ENCODE data around the gene SRC. TPM values are rescaled to one million over a fixed set of nuclear protein-coding genes. Genes with fewer than 3 reads are reported as not detected.

The SRC gene
- total RNA-seq, 4 donors from 2014 or later = 18.8 to 39.5 (median 26.0) TPM

- Histone ChIP-seq H3K27ac (no peak overlapping the region), H3K27me3 (peaks cover 9% of the 10 kb centered on the region), H3K4me1 (no peaks in the 10 kb centered on the region), H3K4me3 (no peak overlapping the region), H3K36me3 (no peaks in the 10 kb centered on the region), H3K9me3 (no peaks in the 10 kb centered on the region)
- no peak for TF ChIP-seq CTCF (IDR thresholded peaks at IDR 0.05)
- no peak for TF ChIP-seq EP300 (IDR thresholded peaks at IDR 0.05)
- TF ChIP-seq POLR2AphosphoS5 (IDR thresholded peaks at IDR 0.05) = no peak
- TF ChIP-seq POLR2A (IDR thresholded peaks at IDR 0.05) = no peak
- DNase-seq (ENCODE audit: low spot score in 2 of 2) = no peak
Observed at GRCh38 chr20:37450344-37450743, 104.4 kb downstream of the SRC start.

- no peak for DNase-seq (ENCODE audit: low spot score in 2 of 2)
- Histone ChIP-seq H3K27me3 (peaks cover 9% of the 10 kb centered on the region), H3K9me3 (no peaks in the 10 kb centered on the region), H3K4me3 (no peak overlapping the region), H3K4me1 (no peaks in the 10 kb centered on the region), H3K27ac (no peak overlapping the region), H3K36me3 (no peaks in the 10 kb centered on the region)
- 100% methylated on average over 2 of the region's 2 CpGs for WGBS
- TF ChIP-seq EP300 (IDR thresholded peaks at IDR 0.05) (no peak), POLR2A (IDR thresholded peaks at IDR 0.05) (no peak), CTCF (IDR thresholded peaks at IDR 0.05) (no peak), POLR2AphosphoS5 (IDR thresholded peaks at IDR 0.05) (no peak)
Observed at GRCh38 chr20:37451616-37452015, 105.7 kb downstream of the SRC start.

- DNase-seq (ENCODE audit: low spot score in 2 of 2) = no peak
- TF ChIP-seq POLR2AphosphoS5 (IDR thresholded peaks at IDR 0.05) (no peak), EP300 (IDR thresholded peaks at IDR 0.05) (no peak), CTCF (IDR thresholded peaks at IDR 0.05) (no peak), POLR2A (IDR thresholded peaks at IDR 0.05) (no peak)
- H3K27me3 ChIP-seq = peaks cover 9% of the 10 kb centered on the region
- WGBS = 58% methylated on average over 3 of the region's 3 CpGs
- no peaks in the 10 kb centered on the region for H3K36me3 ChIP-seq
- no peaks in the 10 kb centered on the region for H3K4me1 ChIP-seq
- H3K27ac ChIP-seq = no peak overlapping the region
- no peaks in the 10 kb centered on the region for H3K9me3 ChIP-seq
- no peak overlapping the region for H3K4me3 ChIP-seq
Observed at GRCh38 chr20:37452236-37452635, 106.3 kb downstream of the SRC start.

GRCh38 chr20:37453288-37453687, 107.3 kb downstream of the SRC start:
- Histone ChIP-seq H3K27ac (no peak overlapping the region), H3K27me3 (peaks cover 9% of the 10 kb centered on the region), H3K9me3 (no peaks in the 10 kb centered on the region), H3K4me1 (no peaks in the 10 kb centered on the region), H3K36me3 (no peaks in the 10 kb centered on the region), H3K4me3 (no peak overlapping the region)
- 74% methylated on average over 3 of the region's 3 CpGs for WGBS
- no peak for TF ChIP-seq POLR2A (IDR thresholded peaks at IDR 0.05)
- TF ChIP-seq EP300 (IDR thresholded peaks at IDR 0.05) = no peak
- no peak for TF ChIP-seq POLR2AphosphoS5 (IDR thresholded peaks at IDR 0.05)
- TF ChIP-seq CTCF (IDR thresholded peaks at IDR 0.05) = no peak
- DNase-seq (ENCODE audit: low spot score in 2 of 2) = no peak

GRCh38 chr20:37453836-37454235, 107.9 kb downstream of the SRC start:
- Histone ChIP-seq H3K4me1 (no peaks in the 10 kb centered on the region), H3K9me3 (no peaks in the 10 kb centered on the region), H3K27me3 (peaks cover 9% of the 10 kb centered on the region), H3K36me3 (no peaks in the 10 kb centered on the region), H3K27ac (no peak overlapping the region), H3K4me3 (no peak overlapping the region)
- peak in 1 of 2 donors; percentile 28 for DNase-seq (ENCODE audit: low spot score in 2 of 2)
- 81% methylated on average over 5 of the region's 5 CpGs for WGBS
- TF ChIP-seq EP300 (IDR thresholded peaks at IDR 0.05) (no peak), POLR2A (IDR thresholded peaks at IDR 0.05) (no peak), CTCF (IDR thresholded peaks at IDR 0.05) (no peak), POLR2AphosphoS5 (IDR thresholded peaks at IDR 0.05) (no peak)

All from suprapubic skin (tissue), 4 donors.